ENCODE results near the gene GCLC. TPM values are rescaled to one million over a fixed set of nuclear protein-coding genes. Genes with fewer than 3 reads are reported as not detected.

The GCLC gene
- total RNA-seq, 2 donors from 2014 or later = 20.7 to 22.2 TPM

GRCh38 chr6:53529324-53530036 is 15.4 kb downstream of the GCLC start:
- no peaks in the 10 kb centered on the region for H3K36me3 Mint-ChIP-seq (ENCODE audit: low read depth)
- H3K27me3 Mint-ChIP-seq = no peaks in the 10 kb centered on the region
- H3K4me1 Mint-ChIP-seq = peaks cover 20% of the 10 kb centered on the region
- DNase-seq = no peak
- no peak for ATAC-seq
- H3K9me3 ChIP-seq (ENCODE audit: control insufficient read depth, low read length, poor library complexity, severe bottlenecking) = no peaks in the 10 kb centered on the region
- H3K4me3 Mint-ChIP-seq = no peak overlapping the region
- H3K27ac Mint-ChIP-seq = no peak overlapping the region

- ATAC-seq = no peak
- DNase-seq = no peak
- Mint-ChIP-seq H3K27ac (no peak overlapping the region), H3K27me3 (no peaks in the 10 kb centered on the region), H3K4me1 (peaks cover 18% of the 10 kb centered on the region), H3K4me3 (no peak overlapping the region), H3K36me3 (ENCODE audit: low read depth) (no peaks in the 10 kb centered on the region)
- H3K9me3 ChIP-seq (ENCODE audit: control insufficient read depth, low read length, poor library complexity, severe bottlenecking) = no peaks in the 10 kb centered on the region
These were observed 16.8 kb downstream of the GCLC start for GRCh38 chr6:53528107-53528506.

GRCh38 chr6:53527249-53527765 is 17.6 kb downstream of the GCLC start:
- H3K4me3 Mint-ChIP-seq = no peak overlapping the region
- H3K27ac Mint-ChIP-seq = no peak overlapping the region
- H3K4me1 Mint-ChIP-seq = peaks cover 15% of the 10 kb centered on the region
- H3K9me3 ChIP-seq (ENCODE audit: control insufficient read depth, low read length, poor library complexity, severe bottlenecking) = no peaks in the 10 kb centered on the region
- DNase-seq = no peak
- no peaks in the 10 kb centered on the region for H3K36me3 Mint-ChIP-seq (ENCODE audit: low read depth)
- H3K27me3 Mint-ChIP-seq = no peaks in the 10 kb centered on the region
- no peak for ATAC-seq

- Mint-ChIP-seq H3K4me3 (no peak overlapping the region), H3K36me3 (ENCODE audit: low read depth) (no peaks in the 10 kb centered on the region), H3K27me3 (no peaks in the 10 kb centered on the region), H3K27ac (no peak overlapping the region), H3K4me1 (peaks cover 9% of the 10 kb centered on the region)
- DNase-seq (no peak), ATAC-seq (no peak)
- H3K9me3 ChIP-seq (ENCODE audit: control insufficient read depth, low read length, poor library complexity, severe bottlenecking) = no peaks in the 10 kb centered on the region
These were observed 18.9 kb downstream of the GCLC start for GRCh38 chr6:53526000-53526399.

- no peak overlapping the region for H3K27ac Mint-ChIP-seq
- peaks cover 4% of the 10 kb centered on the region for H3K36me3 Mint-ChIP-seq (ENCODE audit: low read depth)
- no peak for DNase-seq
- H3K27me3 Mint-ChIP-seq = no peaks in the 10 kb centered on the region
- no peaks in the 10 kb centered on the region for H3K9me3 ChIP-seq (ENCODE audit: control insufficient read depth, low read length, poor library complexity, severe bottlenecking)
- no peak for ATAC-seq
- peaks cover 7% of the 10 kb centered on the region for H3K4me1 Mint-ChIP-seq
- H3K4me3 Mint-ChIP-seq = no peak overlapping the region
These were observed 20.5 kb downstream of the GCLC start for GRCh38 chr6:53524455-53524815.

GRCh38 chr6:53523511-53524454 is 21.1 kb downstream of the GCLC start:
- Mint-ChIP-seq H3K27me3 (no peaks in the 10 kb centered on the region), H3K36me3 (ENCODE audit: low read depth) (peaks cover 6% of the 10 kb centered on the region), H3K27ac (no peak overlapping the region), H3K4me3 (no peak overlapping the region), H3K4me1 (peaks cover 8% of the 10 kb centered on the region)
- ATAC-seq (no peak), DNase-seq (no peak)
- H3K9me3 ChIP-seq (ENCODE audit: control insufficient read depth, low read length, poor library complexity, severe bottlenecking) = no peaks in the 10 kb centered on the region

GRCh38 chr6:53520320-53520928 is 24.5 kb downstream of the GCLC start:
- ATAC-seq = no peak
- H3K27ac Mint-ChIP-seq = no peak overlapping the region
- H3K9me3 ChIP-seq (ENCODE audit: control insufficient read depth, low read length, poor library complexity, severe bottlenecking) = no peaks in the 10 kb centered on the region
- no peak for DNase-seq
- no peak overlapping the region for H3K4me3 Mint-ChIP-seq
- H3K4me1 Mint-ChIP-seq = peaks cover 9% of the 10 kb centered on the region
- H3K36me3 Mint-ChIP-seq (ENCODE audit: low read depth) = peaks cover 15% of the 10 kb centered on the region
- H3K27me3 Mint-ChIP-seq = no peaks in the 10 kb centered on the region

GRCh38 chr6:53518862-53519261 is 26.0 kb downstream of the GCLC start:
- no peak for DNase-seq
- Mint-ChIP-seq H3K36me3 (ENCODE audit: low read depth) (peaks cover 17% of the 10 kb centered on the region), H3K27ac (no peak overlapping the region), H3K27me3 (no peaks in the 10 kb centered on the region), H3K4me3 (no peak overlapping the region), H3K4me1 (peaks cover 9% of the 10 kb centered on the region)
- no peaks in the 10 kb centered on the region for H3K9me3 ChIP-seq (ENCODE audit: control insufficient read depth, low read length, poor library complexity, severe bottlenecking)
- no peak for ATAC-seq

- H3K9me3 ChIP-seq (ENCODE audit: control insufficient read depth, low read length, poor library complexity, severe bottlenecking) = no peaks in the 10 kb centered on the region
- ATAC-seq = no peak
- no peaks in the 10 kb centered on the region for H3K27me3 Mint-ChIP-seq
- peaks cover 17% of the 10 kb centered on the region for H3K36me3 Mint-ChIP-seq (ENCODE audit: low read depth)
- H3K27ac Mint-ChIP-seq = peak overlapping the region; percentile 56
- peaks cover 9% of the 10 kb centered on the region for H3K4me1 Mint-ChIP-seq
- H3K4me3 Mint-ChIP-seq = no peak overlapping the region
- DNase-seq = no peak
These were observed 27.9 kb downstream of the GCLC start for GRCh38 chr6:53517021-53517420.

GRCh38 chr6:53514677-53515076 is 30.2 kb downstream of the GCLC start:
- Mint-ChIP-seq H3K27ac (no peak overlapping the region), H3K4me3 (no peak overlapping the region), H3K4me1 (peaks cover 7% of the 10 kb centered on the region), H3K27me3 (no peaks in the 10 kb centered on the region), H3K36me3 (ENCODE audit: low read depth) (peaks cover 17% of the 10 kb centered on the region)
- DNase-seq (no peak), ATAC-seq (no peak)
- H3K9me3 ChIP-seq (ENCODE audit: control insufficient read depth, low read length, poor library complexity, severe bottlenecking) = no peaks in the 10 kb centered on the region

GRCh38 chr6:53513519-53513966 is 31.4 kb downstream of the GCLC start:
- peaks cover 16% of the 10 kb centered on the region for H3K36me3 Mint-ChIP-seq (ENCODE audit: low read depth)

GRCh38 chr6:53513056-53513455 is 31.8 kb downstream of the GCLC start:
- no peak for ATAC-seq
- no peak overlapping the region for H3K4me3 Mint-ChIP-seq
- H3K27me3 Mint-ChIP-seq = no peaks in the 10 kb centered on the region
- H3K9me3 ChIP-seq (ENCODE audit: control insufficient read depth, low read length, poor library complexity, severe bottlenecking) = no peaks in the 10 kb centered on the region
- H3K4me1 Mint-ChIP-seq = peaks cover 6% of the 10 kb centered on the region
- H3K36me3 Mint-ChIP-seq (ENCODE audit: low read depth) = peaks cover 18% of the 10 kb centered on the region
- DNase-seq = no peak
- H3K27ac Mint-ChIP-seq = no peak overlapping the region

More at GRCh38 chr6:53513519-53513966, 31.4 kb downstream of the GCLC start:
- no peak overlapping the region for H3K27ac Mint-ChIP-seq
- H3K4me3 Mint-ChIP-seq = no peak overlapping the region
- H3K27me3 Mint-ChIP-seq = no peaks in the 10 kb centered on the region
- DNase-seq (no peak), ATAC-seq (no peak)
- peaks cover 6% of the 10 kb centered on the region for H3K4me1 Mint-ChIP-seq
- H3K9me3 ChIP-seq (ENCODE audit: control insufficient read depth, low read length, poor library complexity, severe bottlenecking) = no peaks in the 10 kb centered on the region

GRCh38 chr6:53512626-53513025 is 32.3 kb downstream of the GCLC start:
- no peak overlapping the region for H3K27ac Mint-ChIP-seq

More at GRCh38 chr6:53512626-53513025, 32.3 kb downstream of the GCLC start:
- no peak for ATAC-seq
- Mint-ChIP-seq H3K4me1 (peaks cover 6% of the 10 kb centered on the region), H3K36me3 (ENCODE audit: low read depth) (peaks cover 18% of the 10 kb centered on the region), H3K27me3 (no peaks in the 10 kb centered on the region), H3K4me3 (no peak overlapping the region)
- no peak for DNase-seq
- H3K9me3 ChIP-seq (ENCODE audit: control insufficient read depth, low read length, poor library complexity, severe bottlenecking) = no peaks in the 10 kb centered on the region

Data from T-helper 17 cell (primary cell).